Mesenchymal stem cell (in vitro differentiated cells and primary cell): ENCODE measurements around the gene ALOX15.

Source experiments
- DNase-seq: peaks from one replicate; pipeline ENCODE4 v3.0.0-alpha.2; 2013
- H2AFZ ChIP-seq: one replicate; pipeline ENCODE4 v1.6.1; 2013; ENCODE audit warnings: low read depth, mild to moderate bottlenecking, control low read depth, inconsistent platforms, low read length, moderate library complexity
- H2AK5ac ChIP-seq: 2 replicates; pipeline ENCODE4 v1.6.1; 2013; ENCODE audit warnings: low read length, moderate library complexity, mild to moderate bottlenecking, inconsistent platforms; ENCODE audit not compliant: severe bottlenecking
- H2BK120ac ChIP-seq: one replicate; pipeline ENCODE4 v1.6.1; 2013; ENCODE audit warnings: low read depth, mild to moderate bottlenecking, inconsistent platforms, low read length, moderate library complexity
- H2BK12ac ChIP-seq, 2 experiments: one replicate each; pipeline ENCODE4 v1.6.1; 2013; ENCODE audit warnings: inconsistent platforms in 2 of 2, low read length in 2 of 2, mild to moderate bottlenecking in 2 of 2, moderate library complexity in 2 of 2, control low read depth in 1 of 2
- H2BK15ac ChIP-seq: one replicate; pipeline ENCODE4 v1.6.1; 2013; ENCODE audit warnings: mild to moderate bottlenecking, low read depth, inconsistent platforms; ENCODE audit not compliant: poor library complexity, severe bottlenecking
- H2BK5ac ChIP-seq: 2 replicates; pipeline ENCODE4 v1.6.1; 2013; ENCODE audit warnings: low read depth, mild to moderate bottlenecking, low read length, control low read depth, inconsistent platforms; ENCODE audit not compliant: poor library complexity, severe bottlenecking
- H3K14ac ChIP-seq, 2 experiments: one replicate each; pipeline ENCODE4 v1.6.1; 2013; ENCODE audit warnings: inconsistent platforms in 2 of 2, low read length in 2 of 2, control low read depth in 1 of 2, mild to moderate bottlenecking in 1 of 2, moderate library complexity in 1 of 2
- H3K18ac ChIP-seq, 2 experiments: one replicate each; pipeline ENCODE4 v1.6.1; 2013; ENCODE audit warnings: inconsistent platforms in 2 of 2, low read length in 2 of 2, control low read depth in 1 of 2, low read depth in 1 of 2, mild to moderate bottlenecking in 1 of 2
- H3K23ac ChIP-seq, 2 experiments: one replicate each; pipeline ENCODE4 v1.6.1; 2013; ENCODE audit warnings: inconsistent platforms in 2 of 2, low read length in 2 of 2, mild to moderate bottlenecking in 2 of 2, moderate library complexity in 2 of 2, control low read depth in 1 of 2
- H3K27ac ChIP-seq: 2 replicates; pipeline ENCODE4 v1.5.1; 2013; ENCODE audit warnings: mild to moderate bottlenecking, moderate library complexity, low read length, control low read depth, inconsistent platforms; ENCODE audit not compliant: poor library complexity, severe bottlenecking
- H3K27me3 ChIP-seq, 2 experiments: 2 replicates each; pipeline versions ENCODE4 v1.6.1 to v1.7.0; 2013; ENCODE audit warnings: low read length in 2 of 2, mild to moderate bottlenecking in 2 of 2, moderate library complexity in 2 of 2, control low read depth in 1 of 2, inconsistent platforms in 1 of 2; ENCODE audit not compliant: control insufficient read depth in 1 of 2, insufficient read depth in 1 of 2
- H3K36me3 ChIP-seq, 2 experiments: 2 replicates each; pipeline versions ENCODE4 v1.6.1 to v1.7.0; 2013; ENCODE audit warnings: low read length in 2 of 2, control low read depth in 1 of 2, inconsistent platforms in 1 of 2, low read depth in 1 of 2, mild to moderate bottlenecking in 1 of 2; ENCODE audit not compliant: insufficient read depth in 2 of 2, control insufficient read depth in 1 of 2
- H3K4ac ChIP-seq, 2 experiments: one replicate each; pipeline ENCODE4 v1.6.1; 2013; ENCODE audit warnings: inconsistent platforms in 2 of 2, low read length in 2 of 2, mild to moderate bottlenecking in 2 of 2, moderate library complexity in 2 of 2, control low read depth in 1 of 2, low read depth in 1 of 2
- H3K4me1 ChIP-seq: 2 replicates; pipeline ENCODE4 v1.6.1; 2013; ENCODE audit warnings: low read depth, low read length, control low read depth; ENCODE audit not compliant: control insufficient read depth, insufficient read depth
- H3K4me2 ChIP-seq: 2 replicates; pipeline ENCODE4 v1.6.1; 2013; ENCODE audit warnings: low read length, mild to moderate bottlenecking, inconsistent platforms; ENCODE audit not compliant: poor library complexity, severe bottlenecking
- H3K4me3 ChIP-seq, 2 experiments: 2 replicates each; pipeline versions ENCODE4 v1.5.1 to v1.7.0; 2013; ENCODE audit warnings: low read length in 2 of 2, mild to moderate bottlenecking in 2 of 2, control low read depth in 1 of 2, low read depth in 1 of 2; ENCODE audit not compliant: insufficient read depth in 1 of 2
- H3K79me1 ChIP-seq: replicated peaks from 2 replicates; pipeline ENCODE4 v1.6.1; 2013; ENCODE audit warnings: mild to moderate bottlenecking, control low read depth, low read length, inconsistent platforms; ENCODE audit not compliant: poor library complexity, severe bottlenecking
- H3K9ac ChIP-seq: 2 replicates; pipeline ENCODE4 v1.7.0; 2013; ENCODE audit warnings: mild to moderate bottlenecking, low read length, moderate library complexity
- H3K9me3 ChIP-seq: 2 replicates; pipeline ENCODE4 v1.7.0; 2013; ENCODE audit warnings: mild to moderate bottlenecking, low read length; ENCODE audit not compliant: control insufficient read depth
- H4K8ac ChIP-seq: one replicate; pipeline ENCODE4 v1.6.1; 2013; ENCODE audit warnings: inconsistent platforms, mild to moderate bottlenecking, low read length, moderate library complexity
- H4K91ac ChIP-seq: one replicate; pipeline ENCODE4 v1.6.1; 2013; ENCODE audit warnings: mild to moderate bottlenecking, low read length, inconsistent platforms
- WGBS: methylation state at CpG from one replicate; pipeline ENCODE4 v1.1.7; 2013; ENCODE audit warnings: mixed read lengths; 5-methylcytosine and 5-hydroxymethylcytosine counted together

ALOX15 gene

GRCh38 chr17:4679658-4680057 lies 38.2 kb upstream of the ALOX15 start:
- Histone ChIP-seq H3K79me1 (peaks cover 14% of the 10 kb centered on the region), H3K36me3 (peaks cover 38 to 52% of the 10 kb centered on the region in 2 experiments), H3K27ac (peak overlapping the region; percentile 83), H3K4ac (no peak overlapping the region), H4K91ac (no peak overlapping the region), H3K9ac (peak overlapping the region; percentile 55), H3K27me3 (no peaks in the 10 kb centered on the region), H3K4me3 (no peak overlapping the region), H3K4me2 (no peak overlapping the region), H3K18ac (no peak overlapping the region), H2BK120ac (no peak overlapping the region), H2BK12ac (no peak overlapping the region), H3K9me3 (no peaks in the 10 kb centered on the region), H3K14ac (no peak overlapping the region), H2AFZ (no peak overlapping the region), H3K4me1 (peaks cover 16% of the 10 kb centered on the region), H2BK5ac (no peak overlapping the region), H4K8ac (no peak overlapping the region), H2AK5ac (no peak overlapping the region), H3K23ac (no peak overlapping the region), H2BK15ac (no peak overlapping the region)
- WGBS: 35% methylated on average over 7 of the region's 7 CpGs
- DNase-seq: peak; percentile 72

- Histone ChIP-seq H3K9ac (peak overlapping the region; percentile 55), H3K27ac (peak overlapping the region; percentile 83), H2BK12ac (no peak overlapping the region), H2AFZ (no peak overlapping the region), H3K79me1 (peaks cover 14% of the 10 kb centered on the region), H2AK5ac (peak overlapping the region; percentile 64), H2BK15ac (no peak overlapping the region), H3K4me2 (no peak overlapping the region), H3K9me3 (no peaks in the 10 kb centered on the region), H3K36me3 (peaks cover 48 to 63% of the 10 kb centered on the region in 2 experiments), H4K8ac (no peak overlapping the region), H3K27me3 (no peaks in the 10 kb centered on the region), H2BK5ac (no peak overlapping the region), H3K18ac (no peak overlapping the region), H3K14ac (no peak overlapping the region), H3K4ac (no peak overlapping the region), H4K91ac (no peak overlapping the region), H3K4me3 (no peak overlapping the region), H3K23ac (no peak overlapping the region), H2BK120ac (no peak overlapping the region), H3K4me1 (peaks cover 16% of the 10 kb centered on the region)
- DNase-seq: peak; percentile 93
- 7% methylated on average over 13 of the region's 14 CpGs for whole genome bisulfite sequencing
Observed at GRCh38 chr17:4678448-4679026, 37.1 kb upstream of the ALOX15 start.

- H2AFZ ChIP-seq: no peak overlapping the region
- H3K36me3 ChIP-seq: peaks cover 55 to 61% of the 10 kb centered on the region in 2 experiments
- no peak overlapping the region for H3K14ac ChIP-seq
- no peaks in the 10 kb centered on the region for H3K27me3 ChIP-seq
- H2AK5ac ChIP-seq: no peak overlapping the region
- H3K4ac ChIP-seq: no peak overlapping the region
- no peak overlapping the region for H2BK5ac ChIP-seq
- H3K4me1 ChIP-seq: peaks cover 16% of the 10 kb centered on the region
- no peak overlapping the region for H3K18ac ChIP-seq
- no peak overlapping the region for H3K27ac ChIP-seq
- peaks cover 6% of the 10 kb centered on the region for H3K79me1 ChIP-seq
- WGBS: 96% methylated on average over 7 of the region's 7 CpGs
- H2BK120ac ChIP-seq: no peak overlapping the region
- H3K9ac ChIP-seq: no peak overlapping the region
- H3K4me2 ChIP-seq: no peak overlapping the region
- no peak overlapping the region for H3K4me3 ChIP-seq
- no peaks in the 10 kb centered on the region for H3K9me3 ChIP-seq
- no peak overlapping the region for H4K91ac ChIP-seq
- H2BK12ac ChIP-seq: no peak overlapping the region
- H3K23ac ChIP-seq: no peak overlapping the region
- DNase-seq: no peak
- H4K8ac ChIP-seq: no peak overlapping the region
- H2BK15ac ChIP-seq: no peak overlapping the region
Observed at GRCh38 chr17:4676791-4677190, 35.3 kb upstream of the ALOX15 start.

- Histone ChIP-seq H3K27me3 (no peaks in the 10 kb centered on the region), H3K9ac (no peak overlapping the region), H4K8ac (no peak overlapping the region), H2AK5ac (no peak overlapping the region), H4K91ac (no peak overlapping the region), H2BK120ac (no peak overlapping the region), H3K9me3 (no peaks in the 10 kb centered on the region), H3K4ac (no peak overlapping the region), H3K23ac (no peak overlapping the region), H2BK5ac (no peak overlapping the region), H2AFZ (no peak overlapping the region), H3K4me2 (no peak overlapping the region), H3K4me1 (peaks cover 14% of the 10 kb centered on the region), H2BK15ac (no peak overlapping the region), H3K79me1 (peaks cover 6% of the 10 kb centered on the region), H3K14ac (no peak overlapping the region), H3K36me3 (peaks cover 60 to 64% of the 10 kb centered on the region in 2 experiments), H3K4me3 (no peak overlapping the region), H3K27ac (no peak overlapping the region), H3K18ac (no peak overlapping the region), H2BK12ac (no peak overlapping the region)
- no peak for DNase-seq
- WGBS: 90% methylated on average over 10 of the region's 10 CpGs
Observed at GRCh38 chr17:4675791-4676190, 34.3 kb upstream of the ALOX15 start.
